Uterus (tissue), 2 donors: Measurements from ENCODE around the gene MYD88.

ENCODE experiments used
- CTCF ChIP-seq, 4 experiments: fragments of 200-600 bp in 2 of 4; fragments of 450-650 bp in 2 of 4; sonication (generic) in 2 of 4; IDR thresholded peaks; one replicate each; pipeline ENCODE4 v1.5.1; 2016 to 2019; ENCODE audit warnings: antibody characterized with exemption in 4 of 4, mild to moderate bottlenecking in 2 of 4, moderate library complexity in 1 of 4
- POLR2A ChIP-seq, 2 donors: fragments of 450-650 bp; IDR thresholded peaks; one replicate each; pipeline ENCODE4 v1.6.1; 2016; ENCODE audit warnings: antibody characterized with exemption in 2 of 2, mild to moderate bottlenecking in 1 of 2, moderate library complexity in 1 of 2

- TF ChIP-seq CTCF (IDR thresholded peaks at IDR 0.05) (no peak), POLR2A (IDR thresholded peaks at IDR 0.05) (no peak)
Observed at GRCh38 chr3:38131621-38132369, 6.7 kb upstream of the MYD88 start.
